HG03439 (cell line): ENCODE results near the gene DHRS11.

Experiments
- ATAC-seq: cut with Tn5 transposase; IDR thresholded peaks from one replicate; pipeline ENCODE4 v1.9.1; 2021; ENCODE audit warnings: mild to moderate bottlenecking, moderate library complexity; ENCODE audit not compliant: unreplicated experiment

Gene DHRS11

GRCh38 chr17:36645422-36645821 is 53.7 kb downstream of the DHRS11 start:
- ATAC-seq = no peak

- no peak for ATAC-seq
These were observed 56.0 kb downstream of the DHRS11 start for GRCh38 chr17:36647636-36648035.

GRCh38 chr17:36650096-36650775 is 58.6 kb downstream of the DHRS11 start:
- no peak for ATAC-seq
